Measurements from ENCODE around the gene FMNL2.

FMNL2 gene

DNA sequence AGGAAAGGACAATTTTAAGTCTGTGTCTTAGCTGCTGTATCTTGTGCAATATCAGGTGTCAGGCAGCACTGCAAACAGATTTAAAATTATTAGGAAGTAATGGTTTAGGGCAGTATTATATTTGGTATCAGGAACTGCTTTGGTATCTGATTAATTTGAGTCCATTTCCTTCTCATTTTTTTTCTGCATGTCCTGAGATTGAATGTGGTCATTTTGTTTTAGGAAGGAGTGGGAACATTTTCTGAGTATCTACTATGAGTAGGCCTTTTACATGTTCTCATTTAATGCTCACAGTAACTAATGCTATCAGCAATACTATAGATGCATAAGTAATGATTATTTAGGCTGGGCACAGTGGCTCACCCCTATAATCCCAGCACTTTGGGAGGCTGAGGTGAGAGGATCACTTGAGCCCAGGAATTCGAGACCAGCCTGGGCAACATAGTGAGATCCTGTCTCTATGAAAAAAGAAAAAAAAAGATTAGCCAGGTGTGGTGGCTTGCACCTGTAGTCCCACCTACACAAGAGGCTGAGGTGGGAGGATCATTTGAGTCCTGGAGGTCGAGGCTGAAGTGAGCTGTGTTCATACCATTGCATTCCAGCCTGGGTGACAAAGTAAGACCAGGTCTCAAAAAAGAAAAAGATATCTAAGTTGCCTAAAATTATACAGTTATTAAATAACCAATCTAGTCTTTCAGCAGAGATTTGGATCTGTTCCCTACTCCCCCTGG is 4.7 kb downstream of the FMNL2 start:
- DNase-seq (ENCODE audit: low spot score) = no peak

DNA sequence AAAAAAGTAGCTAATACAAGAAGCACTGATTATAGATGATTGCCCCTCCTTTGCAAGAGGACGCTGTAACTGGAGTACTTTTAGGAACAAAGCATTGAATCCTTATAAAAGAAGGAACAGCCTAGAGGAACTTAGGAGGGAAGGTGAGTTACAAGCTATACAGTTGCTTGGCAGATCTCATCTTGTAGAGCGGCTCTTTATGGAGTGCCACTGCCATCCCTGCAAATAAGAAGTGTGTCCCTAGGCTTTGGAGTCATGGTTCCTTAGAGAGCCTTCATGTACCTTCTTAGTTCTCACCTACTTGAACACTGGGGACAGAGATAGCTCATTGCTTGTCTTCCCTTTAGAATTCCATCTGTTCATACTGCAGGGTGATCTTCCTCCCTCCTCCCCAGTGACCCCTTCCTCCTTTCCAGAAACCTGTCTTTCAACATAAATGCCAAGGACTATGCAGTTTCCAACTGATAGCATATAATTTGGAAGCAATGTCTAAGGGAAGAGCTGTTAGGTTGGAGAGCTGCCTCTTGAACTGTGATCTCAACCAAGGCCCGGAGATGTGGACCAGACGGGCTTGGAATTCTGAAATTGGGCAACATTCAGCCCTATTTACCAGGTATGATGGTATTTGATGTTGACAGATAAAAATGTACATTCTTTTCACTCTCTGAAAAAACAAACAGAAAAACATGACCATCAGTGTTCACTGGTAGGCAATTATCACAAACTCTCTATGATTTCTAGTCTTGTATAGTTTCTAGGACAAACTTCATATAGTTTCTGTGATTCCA is 7.5 kb downstream of the FMNL2 start:
- no peak for DNase-seq (ENCODE audit: low spot score)

DNA sequence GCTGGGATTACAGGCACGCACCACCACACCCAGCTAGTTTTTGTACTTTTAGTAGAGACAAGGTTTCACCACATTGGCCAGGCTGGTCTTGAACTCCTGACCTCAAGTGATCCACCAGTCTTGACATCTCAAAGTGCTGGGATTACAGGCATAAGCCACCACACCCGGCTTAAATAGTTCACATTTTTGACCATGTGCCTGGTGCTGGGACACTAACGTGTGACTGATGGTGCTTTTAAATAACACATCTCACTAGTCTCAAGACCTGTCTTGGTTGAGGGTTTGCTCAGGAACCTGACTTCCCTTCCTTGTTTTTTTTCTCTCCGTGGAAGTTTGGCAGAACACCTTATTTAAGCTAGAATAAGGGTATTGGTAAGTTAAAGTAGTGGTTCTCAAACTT is 8.5 kb downstream of the FMNL2 start:
- DNase-seq (ENCODE audit: low spot score) = no peak

DNA sequence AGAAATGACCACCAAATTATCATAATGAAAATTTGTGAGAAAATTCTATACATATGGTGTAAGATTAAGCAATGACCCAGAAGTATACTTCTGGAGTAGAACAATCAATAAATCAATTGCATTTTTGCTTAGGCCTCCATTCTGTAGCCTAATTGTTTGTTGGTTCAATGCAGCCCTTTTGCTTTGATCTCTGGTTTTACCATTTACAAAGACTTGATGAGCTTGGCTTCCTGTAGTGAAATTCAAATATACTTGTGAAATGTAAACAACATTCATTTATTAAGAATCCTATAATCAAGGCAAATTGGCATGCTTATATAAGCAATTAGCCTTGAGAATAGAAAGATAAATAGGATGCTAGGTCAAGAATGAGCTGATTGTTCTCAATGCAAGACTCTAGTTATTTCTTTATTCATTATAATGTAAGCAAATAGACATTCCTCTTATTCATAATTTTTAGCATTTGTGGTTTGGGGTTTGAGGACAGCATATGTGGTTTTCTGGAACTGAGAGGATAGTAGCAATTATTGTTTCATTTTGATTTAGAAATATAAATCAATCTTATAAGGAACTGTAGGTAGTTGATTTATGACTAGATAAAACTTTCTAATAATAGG is 9.7 kb downstream of the FMNL2 start:
- DNase-seq (ENCODE audit: low spot score) = no peak

DNA sequence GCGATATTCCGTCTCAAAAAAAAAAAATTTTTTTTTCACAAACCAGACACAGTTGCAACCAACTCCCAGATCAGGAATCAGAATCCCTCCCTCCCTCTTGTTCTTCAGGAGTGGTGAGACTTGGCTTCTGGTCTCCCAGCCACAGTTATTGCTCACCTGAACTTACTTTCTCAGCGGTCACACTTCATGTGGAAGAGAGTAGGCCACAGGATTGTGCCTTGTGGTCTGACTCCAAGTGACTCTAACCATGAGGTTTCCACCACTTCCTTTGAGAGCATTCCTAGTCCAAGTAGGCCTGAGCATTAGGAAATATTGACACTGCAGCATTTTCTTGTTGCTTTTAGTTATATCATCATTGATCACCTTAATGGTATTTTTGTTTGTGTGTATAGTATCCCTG is 12.1 kb downstream of the FMNL2 start:
- DNase-seq (ENCODE audit: low spot score) = no peak

DNA sequence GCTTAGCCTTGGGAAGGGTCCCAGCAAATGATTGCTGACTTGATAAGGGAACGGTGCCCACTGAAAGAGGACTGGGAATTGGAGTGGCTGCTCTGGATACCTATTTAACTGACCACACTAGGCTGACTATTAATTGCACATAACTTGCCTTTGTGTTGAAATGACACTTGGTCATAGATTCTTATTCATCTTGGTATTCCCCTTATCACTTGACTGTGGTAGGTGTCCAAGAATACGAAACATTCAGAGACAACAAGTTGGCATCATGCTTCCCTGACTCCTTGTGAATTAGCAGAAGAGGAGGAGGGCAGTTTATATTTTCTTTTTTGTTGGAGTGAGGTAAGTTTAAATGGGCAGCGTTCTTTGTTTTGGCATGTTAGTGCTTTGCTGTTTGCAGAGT is 13.4 kb downstream of the FMNL2 start:
- no peak for DNase-seq (ENCODE audit: low spot score)

DNA sequence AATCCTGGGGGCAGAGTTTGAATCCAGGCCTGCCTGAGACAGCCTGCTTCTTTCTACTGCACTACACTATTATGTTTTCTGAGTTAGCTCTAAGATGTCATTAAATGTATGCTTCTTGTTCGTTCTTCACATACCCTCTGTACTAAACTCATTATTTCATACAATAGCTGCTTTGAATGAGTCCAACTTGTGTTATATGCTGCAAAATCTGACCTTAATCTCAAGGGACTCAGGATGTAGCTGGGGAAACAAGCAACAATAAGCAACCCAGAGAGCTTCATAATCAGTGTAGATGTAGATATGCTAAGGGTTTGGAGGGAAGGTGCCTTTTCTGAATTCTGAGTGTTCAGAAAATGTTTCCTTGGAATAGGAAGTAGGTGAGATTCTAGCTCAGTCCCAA is 14.4 kb downstream of the FMNL2 start:
- DNase-seq (ENCODE audit: low spot score) = no peak

DNA sequence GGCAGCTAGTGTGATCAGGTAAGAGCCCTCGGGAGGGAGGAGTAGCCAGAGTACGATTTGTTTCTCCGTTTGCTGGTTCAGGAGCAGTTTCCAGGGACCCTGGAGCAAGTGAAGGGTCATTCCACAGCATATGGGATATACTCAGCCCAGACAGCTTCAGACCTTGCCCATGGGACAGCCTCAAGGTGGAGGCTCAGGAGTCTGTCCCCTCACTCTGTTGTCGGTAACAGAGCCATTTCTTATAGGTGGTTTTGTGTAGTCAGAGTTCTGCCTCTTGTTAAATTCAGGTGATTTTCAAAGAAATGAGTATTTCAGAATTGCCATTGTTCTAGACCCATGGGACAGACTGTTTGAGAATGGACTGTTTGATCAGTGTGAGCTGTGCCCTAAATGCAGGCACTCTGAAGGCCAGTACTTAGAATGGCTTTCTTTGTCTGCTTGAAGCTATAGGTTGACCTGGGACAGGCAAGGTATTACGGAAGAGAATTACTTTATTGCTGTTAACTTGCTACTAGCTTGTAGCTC is 15.2 kb downstream of the FMNL2 start:
- DNase-seq (ENCODE audit: low spot score) = no peak

DNA sequence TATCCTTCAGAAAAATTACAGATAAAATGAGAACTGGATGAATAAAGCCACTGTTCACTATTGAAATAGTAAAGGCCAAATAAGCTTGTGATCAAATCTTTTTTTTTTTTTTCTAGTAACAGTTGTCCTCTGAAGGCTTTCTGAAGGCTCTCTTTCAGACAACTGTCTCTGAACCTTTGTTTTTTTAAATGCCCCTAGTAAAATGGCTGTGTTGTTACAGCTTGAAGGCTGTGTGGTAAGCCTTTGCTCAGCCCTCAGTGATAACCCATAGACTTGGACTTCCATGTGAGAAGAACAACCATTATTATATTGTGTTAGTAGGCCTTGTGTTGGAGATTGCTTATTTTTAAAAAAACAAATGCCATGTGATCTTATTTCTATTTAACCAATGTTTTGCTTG is 17.6 kb downstream of the FMNL2 start:
- DNase-seq (ENCODE audit: low spot score) = peak; percentile 62

DNA sequence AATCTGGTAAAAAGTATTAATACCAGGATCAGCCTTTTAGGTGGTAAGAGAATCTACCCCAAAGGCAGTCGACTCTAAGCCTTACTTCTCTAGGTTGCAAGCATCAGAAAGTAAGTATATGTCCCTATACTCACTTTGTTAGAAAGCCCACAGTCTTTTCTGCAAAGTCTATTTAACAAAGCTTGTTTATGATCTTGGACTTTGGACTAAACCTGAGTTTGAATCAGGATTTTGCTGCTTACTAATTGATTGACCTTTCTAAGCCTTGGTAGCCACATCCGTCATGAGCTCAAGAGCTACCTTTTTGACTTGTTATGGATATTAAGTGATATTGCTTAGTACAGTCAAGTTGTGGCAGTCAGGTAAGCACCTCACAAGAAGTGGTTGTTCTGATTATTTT is 18.4 kb downstream of the FMNL2 start:
- DNase-seq (ENCODE audit: low spot score) = no peak

DNA sequence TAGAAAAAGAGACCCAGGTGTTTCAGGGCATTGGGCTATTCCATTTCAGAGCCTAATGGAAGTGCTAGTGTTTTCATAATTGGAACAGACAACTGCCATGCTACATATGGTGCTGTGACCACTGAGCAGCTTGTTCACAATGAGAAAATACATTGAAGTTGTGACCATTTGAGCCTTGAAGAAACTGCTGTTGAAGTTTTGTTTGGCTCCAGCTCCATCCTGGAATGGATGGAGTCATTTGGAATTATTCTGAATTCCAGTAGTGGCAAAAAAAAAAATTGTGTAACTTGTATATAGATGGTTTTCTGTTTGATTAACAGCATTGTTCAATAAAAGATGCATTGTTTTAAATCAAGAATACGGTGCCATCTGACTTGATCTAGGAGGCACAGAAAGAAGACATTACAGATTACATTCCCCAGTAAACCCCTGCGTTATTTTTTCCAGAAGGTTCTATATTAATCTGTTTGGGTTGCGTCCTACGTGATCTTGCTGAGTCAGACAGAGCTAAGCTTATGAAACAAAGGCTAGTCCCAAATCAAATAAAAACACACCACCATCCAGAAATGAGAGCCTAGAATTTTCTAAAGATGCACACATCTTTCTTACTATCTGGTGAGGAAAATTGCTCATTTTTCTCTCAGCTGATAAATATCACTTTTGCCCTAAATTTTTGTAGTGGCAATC is 19.2 kb downstream of the FMNL2 start:
- no peak for DNase-seq (ENCODE audit: low spot score)

DNA sequence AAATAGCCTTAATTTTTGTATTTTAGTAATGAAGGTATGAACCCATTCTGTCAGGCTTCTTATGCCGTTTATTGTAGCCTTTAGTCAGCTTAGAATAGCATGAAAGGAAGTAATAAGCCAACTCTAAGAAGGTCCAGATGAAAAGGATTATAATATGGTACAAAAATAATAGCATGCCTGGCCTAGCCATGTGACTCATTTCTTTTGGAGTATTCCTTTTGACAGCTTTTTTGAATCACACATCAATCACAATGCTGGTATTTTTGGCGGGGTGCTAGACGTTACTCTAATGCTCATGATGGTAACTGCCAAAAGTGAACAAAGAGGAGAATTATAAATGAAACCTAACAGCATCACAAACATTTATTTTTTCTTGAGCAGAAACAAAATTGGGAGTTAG is 19.9 kb downstream of the FMNL2 start:
- DNase-seq (ENCODE audit: low spot score) = peak; percentile 38

DNA sequence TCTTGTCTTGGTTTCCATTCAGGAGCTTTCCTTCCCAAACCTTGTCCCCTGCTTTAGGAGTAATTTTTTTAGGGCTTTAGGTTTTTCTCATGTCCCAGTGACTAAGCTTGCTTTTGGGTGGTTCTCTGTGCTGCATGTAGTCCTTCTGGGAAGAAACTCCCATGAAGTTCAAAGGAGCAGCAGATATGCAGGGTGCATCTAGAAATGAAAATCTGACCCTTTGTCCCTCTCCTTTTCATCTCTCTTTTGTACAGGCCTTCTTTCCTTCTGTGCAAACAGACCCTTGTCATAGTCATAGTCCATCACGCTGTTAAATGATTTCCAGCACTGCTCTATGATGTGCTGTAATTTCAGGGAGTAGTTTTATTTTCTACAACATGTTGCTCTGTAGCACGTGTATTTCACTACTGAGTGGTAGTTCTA is 20.4 kb downstream of the FMNL2 start:
- no peak for DNase-seq (ENCODE audit: low spot score)

DNA sequence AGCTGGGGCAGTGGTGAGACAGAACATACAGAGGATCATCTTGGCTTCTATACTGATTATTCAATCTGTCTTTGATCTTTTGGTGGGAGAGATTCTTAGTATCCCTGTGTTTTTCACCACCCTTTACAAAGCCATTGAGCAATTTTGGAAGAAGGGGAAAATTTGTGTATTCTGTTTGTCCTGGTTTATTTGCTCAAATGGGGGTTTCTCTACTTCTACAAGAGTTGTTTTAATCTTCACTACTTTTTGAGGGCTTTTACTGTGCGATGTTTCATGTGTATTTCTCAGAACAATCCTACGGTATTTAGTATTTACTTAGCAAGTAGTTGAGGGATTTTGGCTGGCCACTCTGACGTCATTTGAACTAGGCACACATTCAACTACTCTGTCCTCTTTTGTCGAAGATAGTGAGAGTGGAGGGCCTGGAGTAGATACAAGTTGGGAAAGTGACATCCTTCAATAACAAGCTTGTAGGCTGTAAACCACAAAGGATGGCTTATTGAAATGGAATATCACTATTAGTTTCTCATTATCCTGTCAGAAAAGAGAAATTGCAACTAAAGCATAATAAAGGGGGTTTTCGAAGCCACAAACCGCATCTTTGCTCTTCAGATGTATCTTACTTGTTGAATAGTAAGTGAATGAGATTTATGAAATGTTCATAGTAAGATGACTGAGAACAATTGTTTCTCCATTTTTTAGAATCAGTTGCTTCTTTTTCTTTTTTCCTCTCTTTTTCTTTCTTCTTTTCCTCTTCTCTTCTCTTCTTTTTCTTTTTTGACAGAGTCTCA is 24.8 kb downstream of the FMNL2 start:
- DNase-seq (ENCODE audit: low spot score) = no peak

DNA sequence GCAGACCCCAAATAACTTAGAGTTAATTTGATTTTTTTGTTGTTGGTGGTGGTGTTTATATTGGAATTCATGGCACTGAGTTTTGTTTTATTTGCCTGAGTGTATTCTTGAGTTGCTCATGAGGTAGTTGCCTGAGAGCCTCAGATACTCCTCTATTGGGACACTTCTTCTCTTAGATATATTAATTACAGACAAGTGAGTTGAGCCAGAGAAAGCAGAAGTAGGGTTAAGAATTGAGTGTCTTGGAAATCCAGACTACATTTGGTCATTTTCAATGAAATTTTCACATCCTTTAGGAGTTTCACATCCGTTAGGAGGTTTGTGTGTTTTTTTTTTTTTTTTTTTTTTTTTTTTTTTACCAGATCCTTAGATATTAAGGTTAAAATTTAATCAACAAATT is 29.0 kb downstream of the FMNL2 start:
- DNase-seq (ENCODE audit: low spot score) = no peak

DNA sequence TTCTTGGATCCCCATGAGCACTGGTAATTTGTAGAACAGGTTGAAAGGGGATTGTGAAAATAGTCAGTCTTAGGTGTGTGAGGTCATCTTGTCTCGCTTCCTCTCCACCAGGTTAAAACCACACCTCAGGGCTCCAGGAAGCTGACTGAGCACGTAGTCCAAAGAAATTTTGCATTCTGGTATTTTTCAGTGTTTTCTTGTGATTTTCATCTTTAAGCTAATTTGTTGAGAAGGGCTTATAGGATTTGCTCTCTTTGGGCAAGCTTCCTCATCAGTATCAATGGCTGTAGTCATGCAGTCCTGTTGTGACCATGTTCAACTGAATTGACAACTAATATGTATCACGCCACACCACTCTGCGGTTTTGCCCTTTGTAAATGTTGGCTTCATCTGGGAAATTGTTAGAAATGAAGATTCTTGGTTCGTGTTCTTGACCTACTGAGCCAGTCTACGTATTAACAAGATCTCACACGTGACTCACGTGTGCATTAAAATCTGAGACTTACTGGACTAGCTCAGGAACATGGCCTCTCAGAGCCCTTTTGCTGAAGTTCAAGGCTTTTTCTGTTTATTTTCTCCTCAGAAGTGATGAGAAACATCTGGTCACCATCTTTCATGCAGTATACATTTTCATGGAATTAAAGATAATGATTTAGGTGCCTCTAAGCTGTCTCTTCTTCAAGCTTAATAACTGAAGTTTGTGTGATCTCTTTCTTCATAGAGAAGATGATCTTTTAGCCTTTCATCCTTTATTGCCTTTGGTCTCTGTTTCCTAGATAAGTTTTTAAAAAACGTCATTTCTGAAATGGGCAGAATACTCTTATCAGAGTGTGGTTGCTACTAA is 32.8 kb downstream of the FMNL2 start:
- DNase-seq (ENCODE audit: low spot score) = no peak

DNA sequence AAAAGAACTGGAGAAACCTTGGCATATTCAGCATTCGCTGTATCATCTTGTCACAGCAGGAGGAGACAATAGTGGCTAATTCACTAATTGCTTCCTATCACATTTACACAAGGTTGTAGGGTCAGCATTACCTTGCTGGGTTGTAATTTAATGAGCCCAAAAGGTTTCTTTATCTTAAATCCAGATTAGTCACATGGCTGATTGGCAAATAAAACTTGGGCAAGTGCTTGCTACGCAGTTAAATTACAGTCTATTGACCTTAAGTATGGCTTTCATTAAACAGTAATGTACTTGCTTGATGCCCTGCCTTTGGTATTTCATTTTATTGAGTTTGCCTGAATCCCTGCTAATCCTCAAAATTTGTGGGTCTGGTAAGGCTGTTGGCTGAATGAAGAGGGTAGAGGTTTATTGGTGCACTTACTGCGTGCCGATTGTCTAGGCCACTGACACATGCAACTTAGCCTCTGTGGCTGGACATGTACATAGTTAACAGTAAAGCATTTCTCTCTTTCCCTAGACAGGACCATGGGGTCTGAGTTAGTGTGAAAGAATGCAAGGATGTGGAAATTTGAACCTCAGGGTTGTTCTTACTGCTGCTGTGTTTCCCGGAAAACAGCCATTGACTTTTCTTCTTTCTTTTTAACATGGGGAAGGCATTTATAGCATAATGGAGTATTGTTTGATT is 34.3 kb downstream of the FMNL2 start:
- no peak for DNase-seq (ENCODE audit: low spot score)

DNA sequence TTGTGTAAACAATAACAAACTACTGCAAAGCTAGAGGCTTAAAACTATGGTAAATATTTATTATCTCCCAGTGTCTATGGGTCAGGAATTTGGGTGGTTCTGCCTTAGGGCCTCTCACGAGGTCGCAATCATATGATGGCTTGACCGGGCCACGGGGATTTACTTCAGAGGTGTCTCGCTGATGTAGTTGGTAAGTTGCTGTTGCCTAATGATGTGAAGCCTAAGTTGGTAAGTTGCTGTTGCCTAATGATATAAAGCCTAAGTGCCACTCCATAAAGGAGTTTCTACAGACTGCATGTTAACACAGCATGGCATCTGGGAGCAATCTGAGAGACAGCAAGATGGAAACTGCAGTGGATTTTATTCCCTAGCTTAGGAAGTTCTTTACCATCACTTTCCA is 35.8 kb downstream of the FMNL2 start:
- no peak for DNase-seq (ENCODE audit: low spot score)

DNA sequence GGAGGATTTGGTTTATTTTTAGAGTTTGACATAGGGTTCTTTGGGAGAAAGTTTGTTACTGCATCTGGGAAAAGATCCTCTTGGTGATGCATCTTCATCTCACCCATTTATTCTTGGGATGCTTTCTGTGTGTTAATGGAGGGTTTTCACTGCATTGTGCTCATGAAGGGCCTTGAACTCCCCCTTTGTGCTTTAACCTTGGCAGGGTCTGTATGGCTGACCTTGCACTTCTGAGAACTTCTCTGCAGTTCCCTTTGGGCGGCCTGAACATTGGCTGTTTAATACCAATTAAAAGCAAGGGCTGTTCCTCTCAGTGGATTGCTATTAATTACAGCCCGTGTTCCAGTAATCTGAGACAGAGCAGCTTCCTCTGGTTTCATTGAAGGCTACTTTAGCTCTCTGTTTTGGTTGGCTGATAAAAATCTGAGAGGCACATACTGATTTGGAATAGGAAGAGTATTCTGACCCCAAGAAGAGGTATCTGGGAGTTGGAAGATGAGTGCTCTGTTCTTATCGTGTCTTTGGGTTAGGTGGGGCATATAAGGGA is 37.5 kb downstream of the FMNL2 start:
- no peak for DNase-seq (ENCODE audit: low spot score)

DNA sequence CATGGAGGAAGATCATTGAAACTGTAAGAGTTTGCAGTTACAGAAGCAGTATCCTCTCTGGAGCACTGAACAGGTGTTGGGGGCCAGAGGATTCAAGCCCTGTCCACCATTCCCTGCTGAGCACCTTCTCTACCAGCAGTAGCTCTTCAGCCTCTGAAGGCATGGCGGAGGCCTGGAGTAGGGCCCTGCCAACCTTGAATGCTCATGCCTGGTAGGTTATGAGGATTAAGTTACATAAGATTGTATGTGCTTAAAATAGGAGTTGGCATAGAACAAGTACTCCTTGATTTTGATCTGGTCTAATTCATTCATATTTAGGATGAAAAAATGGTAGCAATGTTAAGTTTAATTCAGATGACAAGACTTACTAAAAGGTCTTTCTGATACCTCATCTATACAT is 40.2 kb downstream of the FMNL2 start:
- no peak for DNase-seq (ENCODE audit: low spot score)
